ENCODE data around the gene GABRB3.
"Not testable (repeated sequence)": the region's sequence is repeated elsewhere in the genome, so short reads cannot be mapped to it uniquely, and the experiment has no call there.

Gene GABRB3

GRCh38 chr15:26731965-26732364, 40.9 kb downstream of the GABRB3 start:
- DNase-seq = no peak

GRCh38 chr15:26729581-26729980, 43.3 kb downstream of the GABRB3 start:
- no peak for DNase-seq

GRCh38 chr15:26729030-26729429, 43.8 kb downstream of the GABRB3 start:
- DNase-seq = no peak

GRCh38 chr15:26724381-26725150, 48.3 kb downstream of the GABRB3 start:
- DNase-seq = no peak

GRCh38 chr15:26722621-26723160, 50.2 kb downstream of the GABRB3 start:
- DNase-seq = no peak

- no peak for DNase-seq
Measured at GRCh38 chr15:26721232-26721967, 51.5 kb downstream of the GABRB3 start.

GRCh38 chr15:26720546-26720945, 52.3 kb downstream of the GABRB3 start:
- DNase-seq = no peak

GRCh38 chr15:26719866-26720265, 53.0 kb downstream of the GABRB3 start:
- not testable (repeated sequence) for DNase-seq

- DNase-seq = no peak
Measured at GRCh38 chr15:26716069-26716468, 56.8 kb downstream of the GABRB3 start.

- DNase-seq = no peak
Measured at GRCh38 chr15:26713498-26713897, 59.4 kb downstream of the GABRB3 start.

GRCh38 chr15:26712335-26712734, 60.5 kb downstream of the GABRB3 start:
- no peak for DNase-seq

- DNase-seq = no peak
Measured at GRCh38 chr15:26711445-26711844, 61.4 kb downstream of the GABRB3 start.

- no peak for DNase-seq
Measured at GRCh38 chr15:26702381-26702780, 70.5 kb downstream of the GABRB3 start.

GRCh38 chr15:26698555-26698954, 74.3 kb downstream of the GABRB3 start:
- DNase-seq = no peak

- DNase-seq = no peak
Measured at GRCh38 chr15:26697913-26698312, 75.0 kb downstream of the GABRB3 start.

GRCh38 chr15:26691249-26691648, 81.6 kb downstream of the GABRB3 start:
- DNase-seq = no peak

- no peak for DNase-seq
Measured at GRCh38 chr15:26690778-26691177, 82.1 kb downstream of the GABRB3 start.

GRCh38 chr15:26689462-26689861, 83.4 kb downstream of the GABRB3 start:
- no peak for DNase-seq

GRCh38 chr15:26686547-26687187, 86.2 kb downstream of the GABRB3 start:
- DNase-seq = no peak

- DNase-seq = no peak
Measured at GRCh38 chr15:26682598-26683164, 90.2 kb downstream of the GABRB3 start.

GRCh38 chr15:26679927-26680326, 92.9 kb downstream of the GABRB3 start:
- no peak for DNase-seq

GRCh38 chr15:26676115-26676514, 96.8 kb downstream of the GABRB3 start:
- DNase-seq = no peak

GRCh38 chr15:26674467-26674866, 98.4 kb downstream of the GABRB3 start:
- no peak for DNase-seq

All from hippocampal formation (tissue), 2 donors.